Stimulated activated CD4-positive, alpha-beta T cell treated with anti-CD3 and anti-CD28 coated beads, Interleukin-12 subunit alpha, Interleukin-12 subunit beta, amount 100 ng/mL, for 4 hours (primary cell): Measurements from ENCODE around the gene MYL7.

ENCODE experiments used
- DNase-seq: peaks from one replicate; pipeline ENCODE4 v3.0.0-alpha.2; 2020

The MYL7 gene

GRCh38 chr7:44110719-44111635, 30.2 kb downstream of the MYL7 start:
- no peak for DNase-seq

- no peak for DNase-seq
Measured at GRCh38 chr7:44109991-44110390, 31.1 kb downstream of the MYL7 start.

DNA sequence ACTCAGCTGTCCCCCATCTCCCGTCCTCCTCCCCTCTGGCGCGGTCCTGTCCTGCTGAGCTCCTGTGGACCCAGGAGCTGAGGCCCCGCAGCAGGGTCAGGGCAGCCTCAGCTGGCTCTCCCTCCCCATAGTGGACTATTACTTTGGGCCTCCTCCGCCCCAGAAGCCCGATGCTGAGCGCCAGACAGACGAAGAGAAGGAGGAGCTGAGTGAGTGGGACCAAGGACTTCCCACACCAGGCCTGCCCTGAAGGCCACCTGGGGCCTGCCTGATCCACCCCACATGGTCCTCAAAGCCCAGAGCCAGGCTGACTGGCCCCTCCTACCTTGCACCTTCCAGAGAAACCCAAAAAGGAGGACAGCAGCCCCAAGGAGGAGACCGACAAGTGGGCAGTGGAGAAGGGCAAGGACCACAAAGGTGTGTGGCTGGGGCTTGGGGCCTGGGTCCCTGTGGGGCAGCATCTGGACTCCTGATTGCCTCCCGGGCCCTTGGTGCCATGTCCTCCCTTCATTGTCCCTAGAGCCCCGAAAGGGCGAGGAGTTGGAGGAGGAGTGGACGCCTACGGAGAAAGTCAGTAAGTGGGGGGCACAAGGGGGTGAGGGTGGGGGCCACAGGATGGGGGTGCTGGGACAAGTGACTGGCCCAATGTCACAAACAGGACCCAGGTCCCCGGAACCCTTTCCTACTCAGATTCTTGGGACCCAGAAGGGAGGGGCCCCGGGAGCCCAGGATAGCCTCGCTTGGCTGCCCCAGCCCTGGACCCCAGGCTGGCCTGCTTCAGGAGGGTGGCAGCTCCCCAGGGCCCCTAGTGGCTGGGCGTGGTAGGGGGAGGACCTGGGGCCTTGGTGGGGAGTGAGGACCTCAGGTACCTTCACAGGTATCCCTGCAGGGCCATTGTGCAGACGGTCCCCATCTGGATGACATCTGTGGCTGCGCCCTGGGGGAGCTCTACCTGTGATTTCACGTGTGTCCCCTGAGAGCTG, 32.1 kb downstream of the MYL7 start:
- DNase-seq: no peak

GRCh38 chr7:44107961-44108767, 33.0 kb downstream of the MYL7 start:
- no peak for DNase-seq

- DNase-seq: no peak
Measured at GRCh38 chr7:44107116-44107960, 33.8 kb downstream of the MYL7 start.

GRCh38 chr7:44106311-44107065, 34.6 kb downstream of the MYL7 start:
- DNase-seq: no peak

DNA sequence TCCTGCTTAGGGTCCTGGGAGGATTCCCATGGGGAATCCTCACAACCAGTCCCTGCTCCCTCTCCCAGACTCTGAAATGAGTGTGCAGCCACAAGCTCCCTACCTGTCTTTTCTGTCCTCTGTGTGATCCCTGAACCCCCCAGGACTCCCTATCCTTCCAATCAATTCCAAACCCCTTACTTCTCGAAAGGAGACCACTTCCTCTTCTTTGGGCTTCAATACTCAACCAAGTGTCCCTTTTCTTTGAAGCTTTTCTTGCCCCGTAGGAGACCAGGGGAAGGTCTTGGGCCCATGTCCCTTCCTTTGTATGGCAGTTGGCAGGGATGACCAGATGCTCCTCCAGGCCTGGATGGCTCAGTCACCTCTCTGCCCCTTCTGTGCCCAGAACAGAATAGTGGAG, 35.3 kb downstream of the MYL7 start:
- DNase-seq: no peak

GRCh38 chr7:44104860-44105771, 36.0 kb downstream of the MYL7 start:
- no peak for DNase-seq

DNA sequence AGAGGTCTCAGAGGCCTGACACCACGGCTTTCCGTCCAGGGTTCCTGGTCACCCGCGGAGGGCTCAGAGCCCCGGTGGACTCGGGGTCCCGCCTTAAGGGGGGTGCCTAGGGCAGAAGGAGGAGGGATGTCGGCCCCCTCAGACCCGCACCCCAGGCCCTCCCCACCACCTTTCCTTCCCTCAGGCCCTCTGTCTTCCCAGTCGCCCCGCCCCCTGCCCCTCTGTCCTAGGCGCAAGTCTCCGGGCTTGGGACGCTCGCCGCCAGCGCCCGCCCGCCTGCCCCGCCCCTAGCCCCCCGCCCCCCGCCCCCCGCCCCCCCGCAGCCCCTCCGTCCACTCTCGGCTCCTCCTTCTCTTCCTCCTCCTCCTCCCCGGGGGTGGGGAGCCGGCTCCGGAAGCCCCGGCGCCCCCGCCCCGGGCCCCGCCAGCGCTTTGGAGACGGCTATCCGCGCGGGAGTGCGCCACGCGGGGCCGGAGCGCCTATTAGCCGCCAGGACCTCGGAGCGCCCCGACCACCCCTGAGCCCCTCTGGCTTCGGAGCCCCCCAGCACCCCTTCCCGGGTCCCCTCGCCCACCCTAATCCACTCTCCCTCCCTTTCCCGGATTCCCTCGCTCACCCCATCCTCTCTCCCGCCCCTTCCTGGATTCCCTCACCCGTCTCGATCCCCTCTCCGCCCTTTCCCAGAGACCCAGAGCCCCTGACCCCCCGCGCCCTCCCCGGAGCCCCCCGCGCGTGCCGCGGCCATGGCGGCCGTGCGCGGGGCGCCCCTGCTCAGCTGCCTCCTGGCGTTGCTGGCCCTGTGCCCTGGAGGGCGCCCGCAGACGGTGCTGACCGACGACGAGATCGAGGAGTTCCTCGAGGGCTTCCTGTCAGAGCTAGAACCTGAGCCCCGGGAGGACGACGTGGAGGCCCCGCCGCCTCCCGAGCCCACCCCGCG, 36.9 kb downstream of the MYL7 start, which contains the start of gene AEBP1:
Gene AEBP1, plus strand, starts transcription at position 423 of the 937 bp plus-strand sequence. Its CDS starts 321 bp downstream, at position 744.
- peak; percentile 43 for DNase-seq

GRCh38 chr7:44103566-44103922, 37.6 kb downstream of the MYL7 start:
- no peak for DNase-seq

- no peak for DNase-seq
Measured at GRCh38 chr7:44102846-44103565, 38.1 kb downstream of the MYL7 start.

DNA sequence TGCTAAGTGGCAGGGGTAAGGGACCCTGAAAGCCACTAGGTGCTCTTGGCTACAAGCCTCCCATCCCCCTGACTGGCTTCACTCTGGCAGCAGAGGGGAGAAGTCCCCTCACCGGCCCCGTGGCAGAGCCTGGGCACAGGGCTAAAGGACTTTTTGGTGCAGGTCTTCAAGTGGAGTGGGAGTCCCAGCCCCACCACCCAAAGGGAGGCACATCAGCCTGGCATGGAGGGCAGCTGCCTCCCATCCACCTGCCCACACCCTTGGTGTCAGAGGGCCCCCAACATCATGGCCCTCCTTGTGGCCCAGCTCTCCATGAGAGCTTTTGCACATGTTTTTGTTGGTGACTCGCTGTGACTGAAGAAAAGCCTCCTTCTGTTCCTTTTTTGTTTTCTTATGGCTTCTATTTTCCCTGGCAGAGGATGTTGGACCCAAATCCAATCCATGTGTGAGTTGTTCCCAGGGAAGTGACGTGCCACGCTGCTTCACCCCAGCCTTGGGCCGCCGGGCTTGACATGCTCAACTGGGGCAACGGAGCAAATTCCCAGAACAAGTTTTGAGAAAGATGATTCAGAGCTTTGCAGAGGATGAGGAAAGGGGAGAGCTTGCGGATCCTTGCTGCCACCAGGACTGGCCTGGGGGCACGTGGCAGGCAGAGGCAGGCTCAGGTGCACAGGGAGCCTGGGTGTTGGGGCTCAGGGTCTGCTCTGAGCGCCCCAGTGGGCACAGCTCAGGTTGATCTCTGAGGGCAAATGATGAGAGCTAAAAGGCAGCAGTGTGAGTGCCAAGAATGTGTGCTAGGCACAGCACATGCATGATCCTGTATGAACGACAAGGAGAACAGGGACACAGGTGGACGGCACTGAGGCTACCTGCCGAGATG, 38.9 kb downstream of the MYL7 start:
- no peak for DNase-seq

GRCh38 chr7:44101303-44101965, 39.7 kb downstream of the MYL7 start:
- DNase-seq: no peak

GRCh38 chr7:44100458-44101302, 40.5 kb downstream of the MYL7 start:
- DNase-seq: no peak

DNA sequence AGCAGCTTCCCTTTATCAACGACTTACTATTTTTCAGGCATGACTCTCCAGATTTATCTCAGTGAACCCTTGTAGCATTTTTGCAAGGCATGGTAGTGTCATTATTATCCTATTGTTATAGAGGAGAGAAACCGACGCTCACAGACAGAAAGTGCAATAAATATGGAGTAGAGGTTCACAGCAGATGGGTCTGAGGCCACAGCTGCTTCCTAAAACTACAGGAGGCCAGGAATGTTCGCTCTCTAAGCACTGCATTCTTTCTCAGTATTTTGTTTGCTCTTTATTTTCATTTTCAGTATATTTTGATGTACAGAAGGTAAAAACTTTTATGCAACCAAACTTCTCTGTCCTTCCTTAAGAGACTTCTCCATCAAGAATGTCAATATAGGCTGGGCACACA, 41.5 kb downstream of the MYL7 start:
- no peak for DNase-seq
